ENCODE measurements around the gene TFEB. TPM values are rescaled to one million over a fixed set of nuclear protein-coding genes. Genes with fewer than 3 reads are reported as not detected.

TFEB gene
- total and polyA plus RNA-seq, 2 of the 8 experiments (the other 6 are each of a cell fraction or from before 2014, with no cell fraction given), result 2.3 to 6.7 TPM

DNA sequence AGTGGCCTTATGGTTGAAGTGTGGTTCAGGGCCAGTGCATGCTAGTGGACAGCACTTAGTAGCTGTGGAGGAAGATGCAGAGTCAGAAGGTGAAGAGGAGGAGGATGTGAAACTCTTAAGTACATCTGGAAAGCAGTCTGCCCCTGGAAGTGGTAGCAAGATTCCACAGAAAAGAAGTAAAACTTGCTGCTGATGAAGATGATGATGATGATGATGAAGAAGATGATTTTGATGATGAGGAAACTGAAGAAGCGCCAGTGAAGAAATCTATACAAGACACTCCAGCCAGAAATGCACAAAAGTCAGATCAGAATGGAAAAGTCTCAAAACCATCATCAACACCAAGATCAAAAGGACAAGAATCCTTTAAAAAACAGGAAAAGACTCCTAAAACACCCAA, 68.2 kb downstream of the TFEB start (continued):
- TF ChIP-seq, protein P1, sequence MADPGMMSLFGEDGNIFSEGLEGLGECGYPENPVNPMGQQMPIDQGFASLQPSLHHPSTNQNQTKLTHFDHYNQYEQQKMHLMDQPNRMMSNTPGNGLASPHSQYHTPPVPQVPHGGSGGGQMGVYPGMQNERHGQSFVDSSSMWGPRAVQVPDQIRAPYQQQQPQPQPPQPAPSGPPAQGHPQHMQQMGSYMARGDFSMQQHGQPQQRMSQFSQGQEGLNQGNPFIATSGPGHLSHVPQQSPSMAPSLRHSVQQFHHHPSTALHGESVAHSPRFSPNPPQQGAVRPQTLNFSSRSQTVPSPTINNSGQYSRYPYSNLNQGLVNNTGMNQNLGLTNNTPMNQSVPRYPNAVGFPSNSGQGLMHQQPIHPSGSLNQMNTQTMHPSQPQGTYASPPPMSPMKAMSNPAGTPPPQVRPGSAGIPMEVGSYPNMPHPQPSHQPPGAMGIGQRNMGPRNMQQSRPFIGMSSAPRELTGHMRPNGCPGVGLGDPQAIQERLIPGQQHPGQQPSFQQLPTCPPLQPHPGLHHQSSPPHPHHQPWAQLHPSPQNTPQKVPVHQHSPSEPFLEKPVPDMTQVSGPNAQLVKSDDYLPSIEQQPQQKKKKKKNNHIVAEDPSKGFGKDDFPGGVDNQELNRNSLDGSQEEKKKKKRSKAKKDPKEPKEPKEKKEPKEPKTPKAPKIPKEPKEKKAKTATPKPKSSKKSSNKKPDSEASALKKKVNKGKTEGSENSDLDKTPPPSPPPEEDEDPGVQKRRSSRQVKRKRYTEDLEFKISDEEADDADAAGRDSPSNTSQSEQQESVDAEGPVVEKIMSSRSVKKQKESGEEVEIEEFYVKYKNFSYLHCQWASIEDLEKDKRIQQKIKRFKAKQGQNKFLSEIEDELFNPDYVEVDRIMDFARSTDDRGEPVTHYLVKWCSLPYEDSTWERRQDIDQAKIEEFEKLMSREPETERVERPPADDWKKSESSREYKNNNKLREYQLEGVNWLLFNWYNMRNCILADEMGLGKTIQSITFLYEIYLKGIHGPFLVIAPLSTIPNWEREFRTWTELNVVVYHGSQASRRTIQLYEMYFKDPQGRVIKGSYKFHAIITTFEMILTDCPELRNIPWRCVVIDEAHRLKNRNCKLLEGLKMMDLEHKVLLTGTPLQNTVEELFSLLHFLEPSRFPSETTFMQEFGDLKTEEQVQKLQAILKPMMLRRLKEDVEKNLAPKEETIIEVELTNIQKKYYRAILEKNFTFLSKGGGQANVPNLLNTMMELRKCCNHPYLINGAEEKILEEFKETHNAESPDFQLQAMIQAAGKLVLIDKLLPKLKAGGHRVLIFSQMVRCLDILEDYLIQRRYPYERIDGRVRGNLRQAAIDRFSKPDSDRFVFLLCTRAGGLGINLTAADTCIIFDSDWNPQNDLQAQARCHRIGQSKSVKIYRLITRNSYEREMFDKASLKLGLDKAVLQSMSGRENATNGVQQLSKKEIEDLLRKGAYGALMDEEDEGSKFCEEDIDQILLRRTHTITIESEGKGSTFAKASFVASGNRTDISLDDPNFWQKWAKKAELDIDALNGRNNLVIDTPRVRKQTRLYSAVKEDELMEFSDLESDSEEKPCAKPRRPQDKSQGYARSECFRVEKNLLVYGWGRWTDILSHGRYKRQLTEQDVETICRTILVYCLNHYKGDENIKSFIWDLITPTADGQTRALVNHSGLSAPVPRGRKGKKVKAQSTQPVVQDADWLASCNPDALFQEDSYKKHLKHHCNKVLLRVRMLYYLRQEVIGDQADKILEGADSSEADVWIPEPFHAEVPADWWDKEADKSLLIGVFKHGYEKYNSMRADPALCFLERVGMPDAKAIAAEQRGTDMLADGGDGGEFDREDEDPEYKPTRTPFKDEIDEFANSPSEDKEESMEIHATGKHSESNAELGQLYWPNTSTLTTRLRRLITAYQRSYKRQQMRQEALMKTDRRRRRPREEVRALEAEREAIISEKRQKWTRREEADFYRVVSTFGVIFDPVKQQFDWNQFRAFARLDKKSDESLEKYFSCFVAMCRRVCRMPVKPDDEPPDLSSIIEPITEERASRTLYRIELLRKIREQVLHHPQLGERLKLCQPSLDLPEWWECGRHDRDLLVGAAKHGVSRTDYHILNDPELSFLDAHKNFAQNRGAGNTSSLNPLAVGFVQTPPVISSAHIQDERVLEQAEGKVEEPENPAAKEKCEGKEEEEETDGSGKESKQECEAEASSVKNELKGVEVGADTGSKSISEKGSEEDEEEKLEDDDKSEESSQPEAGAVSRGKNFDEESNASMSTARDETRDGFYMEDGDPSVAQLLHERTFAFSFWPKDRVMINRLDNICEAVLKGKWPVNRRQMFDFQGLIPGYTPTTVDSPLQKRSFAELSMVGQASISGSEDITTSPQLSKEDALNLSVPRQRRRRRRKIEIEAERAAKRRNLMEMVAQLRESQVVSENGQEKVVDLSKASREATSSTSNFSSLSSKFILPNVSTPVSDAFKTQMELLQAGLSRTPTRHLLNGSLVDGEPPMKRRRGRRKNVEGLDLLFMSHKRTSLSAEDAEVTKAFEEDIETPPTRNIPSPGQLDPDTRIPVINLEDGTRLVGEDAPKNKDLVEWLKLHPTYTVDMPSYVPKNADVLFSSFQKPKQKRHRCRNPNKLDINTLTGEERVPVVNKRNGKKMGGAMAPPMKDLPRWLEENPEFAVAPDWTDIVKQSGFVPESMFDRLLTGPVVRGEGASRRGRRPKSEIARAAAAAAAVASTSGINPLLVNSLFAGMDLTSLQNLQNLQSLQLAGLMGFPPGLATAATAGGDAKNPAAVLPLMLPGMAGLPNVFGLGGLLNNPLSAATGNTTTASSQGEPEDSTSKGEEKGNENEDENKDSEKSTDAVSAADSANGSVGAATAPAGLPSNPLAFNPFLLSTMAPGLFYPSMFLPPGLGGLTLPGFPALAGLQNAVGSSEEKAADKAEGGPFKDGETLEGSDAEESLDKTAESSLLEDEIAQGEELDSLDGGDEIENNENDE (IDR thresholded peaks at IDR 0.05; ENCODE audit: insufficient replicate concordance, low read length), result no peak
- TF ChIP-seq CEBPB (IDR thresholded peaks at IDR 0.05; ENCODE audit: low read depth, low read length) (no peak), MAFK (IDR thresholded peaks at IDR 0.05; ENCODE audit: low read depth, low read length) (no peak)
